Occipital lobe (tissue), 2 donors: ENCODE results near the gene DPYSL4. TPM values are rescaled to one million over a fixed set of nuclear protein-coding genes. Genes with fewer than 3 reads are reported as not detected.

Experiments
- DNase-seq: peaks from one replicate; lab custom pipeline; 2025; lab: John Stamatoyannopoulos, UW
- total RNA-seq: library from RNA; depleted of rRNA; stranded (reverse); fragments of >200 nt; gene quantifications from one replicate; pipeline ENCODE4 v1.2.3, GENCODE V29; 2014

Gene DPYSL4
- total RNA-seq, 1 donor from 2014 or later = 40.6 TPM

DNA sequence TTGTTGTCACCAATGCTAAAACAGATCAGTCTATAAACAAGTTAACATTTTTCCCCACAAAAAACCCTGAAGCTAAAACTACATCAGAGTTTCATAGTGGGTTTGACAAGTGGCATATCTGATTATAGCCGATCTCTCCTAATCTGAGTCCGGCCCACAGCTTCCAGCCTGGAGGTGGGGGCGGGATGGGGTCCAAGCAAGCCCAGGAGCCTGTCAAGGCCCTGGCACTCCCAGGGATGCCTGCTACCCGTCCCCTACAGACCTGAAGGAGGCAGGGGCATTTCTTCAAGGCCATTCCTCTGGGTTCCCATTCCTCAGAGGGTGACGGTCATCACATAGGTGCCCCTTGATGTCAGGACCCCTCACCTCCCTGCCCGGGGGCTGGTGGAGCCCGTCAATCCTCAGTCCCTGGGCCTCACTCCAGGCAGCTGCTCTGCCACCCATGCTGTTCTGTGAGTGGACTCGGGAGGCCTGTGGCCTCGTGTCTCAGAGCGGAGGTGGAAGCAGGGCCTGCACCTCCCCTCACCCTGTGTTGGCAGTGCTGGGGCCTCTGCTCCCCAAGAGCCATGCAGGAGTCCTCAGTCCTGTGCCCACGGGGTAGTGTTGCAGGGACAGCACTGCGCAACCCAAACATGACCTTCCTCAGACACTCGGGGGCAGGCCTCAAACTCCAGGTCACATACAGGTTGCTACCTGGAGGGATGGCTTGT lies 8.8 kb downstream of the DPYSL4 start:
- no peak for DNase-seq

DNA sequence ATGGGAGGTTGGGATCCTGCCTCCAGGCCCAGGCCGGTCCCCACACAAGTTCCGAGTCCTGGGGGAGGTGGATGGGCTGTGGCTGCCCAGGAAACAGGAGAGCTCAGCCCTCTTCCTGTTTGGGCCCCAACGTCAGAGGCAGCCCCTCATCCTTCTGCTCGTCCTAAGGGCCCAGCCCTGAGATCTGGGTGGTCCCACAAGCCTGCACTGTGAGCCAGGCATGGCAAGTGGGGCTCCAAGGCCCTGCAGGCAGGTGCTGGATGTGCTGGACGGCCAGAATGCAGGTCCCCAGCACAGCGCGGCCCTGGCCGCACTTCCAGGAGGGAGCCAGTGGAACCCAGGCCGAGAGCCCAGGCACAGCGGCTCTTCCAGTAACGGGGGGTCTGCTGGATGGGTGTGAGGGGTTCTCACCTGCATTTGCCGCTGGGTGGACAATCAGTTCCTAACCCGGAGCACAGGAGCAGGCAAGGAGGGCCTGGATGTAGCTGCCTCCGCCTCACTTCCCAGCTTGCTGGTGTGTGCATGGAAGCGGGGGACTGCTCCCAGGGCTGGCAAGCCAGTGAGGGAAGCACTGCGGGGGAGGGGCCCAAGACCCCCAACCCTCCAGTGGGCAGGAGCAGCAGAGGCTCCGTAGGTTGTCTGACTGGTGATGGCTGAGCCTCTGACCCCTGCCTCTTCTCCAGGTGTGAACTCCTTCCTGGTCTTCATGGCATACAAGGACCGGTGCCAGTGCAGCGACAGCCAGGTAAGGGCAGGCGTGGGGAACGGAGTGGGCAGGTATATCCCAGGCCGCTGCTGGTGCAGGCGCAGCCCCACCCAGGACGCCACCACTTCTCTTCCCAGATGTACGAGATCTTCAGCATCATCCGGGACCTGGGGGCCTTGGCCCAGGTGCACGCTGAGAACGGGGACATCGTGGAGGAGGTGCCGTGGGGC lies 9.7 kb downstream of the DPYSL4 start:
- no peak for DNase-seq

DNA sequence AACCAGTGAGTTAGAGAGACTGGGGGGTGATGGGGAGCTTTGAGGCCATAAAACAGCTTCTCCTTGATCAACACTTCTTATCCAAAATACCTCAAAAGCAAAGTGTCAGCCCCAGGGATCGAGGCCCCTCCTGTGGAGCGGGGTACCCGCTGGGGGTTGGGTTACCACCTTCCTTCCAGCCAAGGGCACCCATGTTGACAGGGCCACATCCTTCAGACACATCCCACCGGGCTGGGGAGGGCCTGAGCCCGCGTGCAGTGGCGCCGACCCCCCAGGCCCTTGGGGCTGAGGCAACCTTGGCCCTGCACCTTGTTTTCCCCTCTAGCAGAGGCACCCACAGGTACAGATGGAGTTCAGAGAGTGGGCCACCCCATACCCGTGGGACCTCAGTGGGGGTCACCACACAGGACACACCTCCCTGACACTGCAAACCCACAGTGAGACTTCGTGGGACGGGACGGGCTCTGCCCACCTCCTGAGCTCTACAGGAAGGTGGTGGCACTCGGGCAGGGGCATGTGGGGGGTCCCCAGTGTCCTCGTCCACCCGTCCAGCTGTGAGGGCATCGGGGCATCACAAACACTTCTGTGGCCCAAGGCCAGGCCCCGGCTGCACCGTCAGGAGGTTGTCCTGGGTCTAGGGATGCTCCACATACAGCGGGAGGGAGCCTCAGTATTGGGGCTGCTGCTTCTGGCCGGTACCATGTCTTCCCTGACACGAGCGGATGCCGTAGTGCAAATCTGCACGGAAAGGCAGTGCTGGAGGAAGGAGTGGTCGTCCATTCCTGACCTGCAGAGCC lies 10.7 kb downstream of the DPYSL4 start:
- no peak for DNase-seq

DNA sequence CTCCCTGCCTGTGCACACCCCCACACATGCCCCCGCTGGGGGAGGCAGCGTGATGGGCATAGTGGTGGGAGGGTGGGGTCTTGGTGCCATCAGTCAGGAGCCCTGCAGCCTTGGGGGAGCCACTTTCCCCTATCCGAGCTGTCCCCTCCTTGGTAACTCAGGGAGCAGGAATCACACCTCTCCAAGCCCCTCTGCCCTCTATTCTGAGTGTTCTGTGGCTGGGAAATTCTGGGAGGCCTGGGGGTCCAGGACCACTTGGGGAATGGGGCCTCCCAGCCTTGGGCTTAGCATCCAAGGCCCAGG lies 11.3 kb downstream of the DPYSL4 start:
- DNase-seq = no peak

DNA sequence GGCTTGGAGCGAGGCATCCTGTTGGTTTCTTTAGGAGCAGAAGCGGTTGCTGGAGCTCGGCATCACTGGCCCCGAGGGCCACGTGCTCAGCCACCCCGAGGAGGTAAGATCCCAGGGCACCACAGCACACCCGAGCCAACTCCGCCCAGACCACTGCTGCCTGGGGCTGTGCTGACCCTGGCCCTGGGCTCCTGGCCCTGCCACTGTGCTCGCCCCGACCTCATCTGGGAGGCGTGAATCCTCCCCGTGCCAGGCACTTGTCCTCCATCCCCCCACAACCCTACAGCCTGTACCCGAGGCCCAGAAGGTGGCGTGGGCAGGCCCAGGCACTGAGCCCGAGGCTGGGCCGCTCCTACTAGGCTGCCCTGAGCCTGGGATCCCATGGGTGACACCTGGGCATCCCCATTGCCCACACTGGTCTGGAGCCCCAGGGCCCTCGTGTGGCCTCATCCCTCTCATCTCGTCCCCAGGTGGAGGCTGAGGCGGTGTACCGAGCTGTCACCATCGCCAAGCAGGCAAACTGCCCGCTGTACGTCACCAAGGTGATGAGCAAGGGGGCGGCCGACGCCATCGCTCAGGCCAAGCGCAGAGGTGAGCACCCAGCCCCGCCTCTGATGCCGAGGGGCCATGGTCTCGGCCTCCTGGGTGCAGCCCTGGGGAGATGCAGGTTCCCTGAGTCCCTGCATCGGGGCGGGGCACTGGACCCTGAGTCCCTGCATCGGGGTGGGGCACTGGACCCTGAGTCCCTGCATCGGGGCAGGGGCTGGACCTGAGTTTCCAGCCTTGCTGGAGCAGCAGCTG lies 11.8 kb downstream of the DPYSL4 start:
- no peak for DNase-seq

DNA sequence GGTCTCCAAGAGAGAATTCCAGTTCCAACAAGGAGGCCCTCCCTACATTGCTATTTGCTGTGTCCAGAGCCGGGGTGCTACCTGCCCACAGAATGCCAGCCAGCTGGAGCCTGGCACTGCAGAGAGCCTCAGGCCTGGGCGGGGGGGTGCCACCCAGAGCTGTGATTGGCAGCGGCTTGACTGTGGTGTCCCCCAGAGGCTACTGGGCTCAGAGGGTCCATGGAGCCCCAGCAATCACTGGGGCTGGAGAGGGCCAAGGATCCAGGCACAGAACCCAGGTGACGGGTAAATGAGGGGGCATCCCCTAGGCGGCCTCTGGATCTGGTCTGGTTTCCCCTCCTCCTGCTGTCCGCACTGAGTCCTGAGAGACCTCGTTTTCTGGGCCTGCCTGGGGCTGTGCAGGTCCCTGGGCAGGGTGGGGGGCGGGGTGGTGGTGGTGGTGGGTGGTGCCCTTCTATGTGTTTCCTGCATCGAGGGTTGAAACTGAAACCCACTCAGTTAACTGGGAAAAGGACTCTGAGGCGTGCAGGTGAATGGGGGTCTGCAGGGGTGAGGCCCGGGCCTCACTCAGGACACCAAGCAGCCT lies 12.6 kb downstream of the DPYSL4 start:
- DNase-seq = no peak

DNA sequence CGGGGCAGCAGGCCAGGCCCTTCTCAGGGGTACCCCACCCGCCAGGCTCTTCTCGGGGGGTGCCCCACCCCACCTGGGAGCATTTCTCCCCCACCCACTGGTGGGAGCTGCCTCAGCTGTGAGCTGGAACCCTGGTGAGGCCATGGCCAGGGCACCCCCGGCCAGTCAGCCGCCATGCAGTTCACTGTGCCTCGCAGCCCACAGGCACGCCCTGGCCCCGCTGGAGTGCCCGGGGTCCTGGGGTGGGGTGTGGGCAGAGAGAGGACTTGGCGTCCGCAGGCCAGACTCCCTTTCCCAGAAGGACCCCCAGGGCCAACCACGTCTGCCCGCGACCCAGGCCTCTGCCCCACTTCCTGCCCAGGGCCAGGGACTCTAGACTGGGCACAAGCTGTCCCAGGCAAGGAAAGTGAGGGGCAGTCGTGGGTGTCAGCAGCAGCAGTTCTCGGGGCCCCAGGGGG lies 13.1 kb downstream of the DPYSL4 start:
- DNase-seq = no peak

DNA sequence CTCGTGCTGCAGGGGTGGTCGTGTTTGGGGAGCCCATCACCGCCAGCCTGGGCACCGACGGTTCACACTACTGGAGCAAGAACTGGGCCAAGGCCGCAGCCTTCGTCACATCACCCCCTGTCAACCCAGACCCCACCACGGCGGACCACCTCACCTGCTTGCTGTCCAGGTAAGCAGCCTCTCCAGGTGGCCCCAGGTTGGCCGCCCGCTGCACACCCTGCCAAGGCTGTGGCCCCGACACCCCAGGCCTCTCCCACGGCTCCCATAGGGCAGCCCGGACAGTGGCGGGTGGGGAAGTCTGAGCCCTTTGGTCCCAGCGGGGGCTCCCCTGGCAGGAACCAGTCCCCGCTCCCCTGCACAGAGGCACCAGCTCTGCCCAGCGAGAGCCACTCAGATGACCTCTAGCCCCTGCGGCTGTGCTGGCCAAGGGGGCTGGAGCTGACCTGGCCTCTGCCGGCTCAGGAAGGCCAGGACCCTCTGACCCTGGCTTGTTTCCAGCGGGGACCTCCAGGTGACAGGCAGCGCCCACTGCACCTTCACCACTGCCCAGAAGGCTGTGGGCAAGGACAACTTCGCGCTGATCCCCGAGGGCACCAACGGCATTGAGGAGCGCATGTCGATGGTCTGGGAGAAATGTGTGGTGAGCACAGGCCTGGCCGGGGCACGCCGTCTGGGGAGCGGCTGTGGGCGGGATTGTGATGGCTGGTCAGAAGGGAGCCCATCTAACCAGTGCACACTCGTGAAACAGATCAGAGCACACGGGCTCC lies 13.8 kb downstream of the DPYSL4 start:
- DNase-seq = no peak

DNA sequence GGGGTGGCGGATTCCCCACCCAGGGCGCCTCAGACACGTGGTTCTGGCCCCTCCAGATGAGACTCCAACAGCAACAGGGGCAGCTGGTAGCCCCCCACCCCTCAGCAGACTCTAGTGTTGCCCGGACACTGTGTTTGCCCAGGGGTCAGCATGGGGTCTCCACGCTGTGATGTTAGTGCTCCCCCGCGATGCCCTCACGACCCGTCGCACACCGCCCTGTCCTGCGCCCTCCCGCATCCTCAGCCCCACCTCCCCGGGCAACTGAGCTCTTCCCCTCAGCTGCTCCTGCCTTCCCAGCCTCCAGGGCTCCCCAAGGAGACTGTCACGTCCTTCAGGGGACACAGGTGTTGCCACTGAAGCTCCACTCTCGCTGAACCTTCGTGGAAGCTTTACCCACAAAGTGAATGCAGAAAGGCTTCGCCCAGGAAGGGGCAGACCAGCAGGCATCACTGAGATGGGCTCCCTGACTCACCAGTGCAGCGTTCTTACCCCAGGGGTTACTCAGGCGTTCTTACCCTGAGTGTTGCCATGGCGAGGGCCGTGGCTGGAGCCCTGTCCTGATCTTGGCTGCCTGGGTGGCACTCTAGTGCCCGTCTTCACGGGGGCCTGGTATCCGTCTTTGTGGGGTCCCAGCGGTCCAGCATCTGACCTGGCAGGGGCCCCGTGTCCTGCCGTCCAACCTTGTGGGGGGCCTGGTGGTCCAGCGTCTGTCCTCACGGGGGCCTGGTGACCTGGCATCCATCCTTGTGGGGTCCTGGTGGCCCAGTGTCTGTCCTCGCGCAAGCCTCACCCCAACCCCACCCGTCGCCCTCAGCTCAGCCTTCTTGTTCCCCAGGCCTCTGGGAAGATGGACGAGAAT lies 14.6 kb downstream of the DPYSL4 start:
- DNase-seq = no peak

DNA sequence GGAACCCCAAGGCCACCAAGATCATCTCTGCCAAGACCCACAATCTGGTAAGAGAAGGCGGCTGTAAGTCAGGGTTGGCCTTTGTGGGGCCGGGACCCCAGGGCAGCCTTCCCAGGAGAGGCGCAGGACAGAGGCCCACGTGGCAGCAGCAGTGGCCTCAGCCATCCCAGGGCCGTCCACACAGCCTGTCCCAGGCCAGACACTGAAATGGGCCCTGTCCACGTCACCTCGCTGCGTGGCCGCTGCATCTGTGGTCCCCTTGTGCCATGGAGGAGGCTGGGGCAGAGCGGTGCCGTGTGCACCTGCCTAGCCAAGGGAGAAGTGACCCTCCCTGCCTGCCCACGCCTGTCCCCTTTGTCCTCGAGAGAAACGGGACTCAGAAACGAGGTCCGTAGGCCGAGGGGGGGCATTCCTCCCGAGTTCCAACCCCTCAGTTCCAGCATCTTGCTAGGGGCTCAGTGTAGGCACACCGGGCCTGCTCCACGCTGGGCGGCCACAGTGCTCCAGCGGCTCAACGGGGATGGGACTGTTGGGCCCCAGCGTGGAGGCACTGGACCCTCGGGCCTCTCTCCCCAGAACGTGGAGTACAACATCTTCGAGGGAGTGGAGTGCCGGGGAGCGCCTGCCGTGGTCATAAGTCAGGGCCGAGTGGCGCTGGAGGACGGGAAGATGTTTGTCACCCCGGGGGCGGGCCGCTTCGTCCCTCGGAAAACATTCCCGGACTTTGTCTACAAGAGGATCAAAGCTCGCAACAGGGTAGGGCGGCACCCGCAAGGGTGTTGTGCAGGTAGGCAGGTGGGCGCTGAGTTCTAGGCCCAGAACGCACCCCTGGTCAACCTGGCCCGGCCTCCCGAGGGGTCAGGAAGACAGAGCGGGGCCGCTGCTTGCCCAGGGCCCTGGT lies 15.6 kb downstream of the DPYSL4 start:
- no peak for DNase-seq

DNA sequence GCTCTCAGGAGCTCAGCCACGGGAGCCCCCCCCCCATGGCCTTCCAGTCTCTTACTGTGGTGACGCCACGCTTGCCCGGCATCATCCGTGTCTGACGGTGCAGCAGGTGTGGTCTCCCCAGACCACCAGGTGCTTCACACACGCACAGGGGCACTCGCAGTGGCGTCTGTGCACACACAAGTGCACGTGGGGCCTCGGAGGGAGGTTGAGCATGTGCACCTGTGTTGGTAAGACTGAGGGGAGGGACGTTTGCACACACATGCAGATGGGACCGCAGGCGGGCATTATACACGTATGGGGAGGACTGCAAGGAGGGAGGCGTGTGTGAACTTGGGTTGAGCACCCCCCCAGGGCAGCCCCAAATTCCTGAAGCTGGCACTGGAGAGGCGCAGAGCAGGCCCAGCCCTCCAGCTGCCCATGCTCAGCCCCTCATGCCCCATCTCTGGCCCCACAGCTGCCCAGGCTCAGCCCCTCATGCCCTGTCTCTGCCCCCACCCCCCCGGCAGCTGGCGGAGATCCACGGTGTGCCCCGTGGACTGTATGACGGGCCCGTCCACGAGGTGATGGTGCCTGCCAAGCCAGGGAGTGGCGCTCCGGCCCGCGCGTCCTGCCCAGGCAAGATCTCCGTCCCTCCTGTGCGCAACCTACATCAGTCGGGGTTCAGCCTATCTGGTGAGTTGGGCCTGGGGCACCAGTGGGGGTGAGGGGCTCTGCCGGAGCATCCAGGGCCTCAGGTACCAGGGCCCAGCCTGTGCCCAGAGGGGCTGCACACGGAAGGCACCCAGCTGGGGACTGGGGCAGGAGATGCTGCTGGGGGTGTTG lies 16.7 kb downstream of the DPYSL4 start:
- DNase-seq = no peak

DNA sequence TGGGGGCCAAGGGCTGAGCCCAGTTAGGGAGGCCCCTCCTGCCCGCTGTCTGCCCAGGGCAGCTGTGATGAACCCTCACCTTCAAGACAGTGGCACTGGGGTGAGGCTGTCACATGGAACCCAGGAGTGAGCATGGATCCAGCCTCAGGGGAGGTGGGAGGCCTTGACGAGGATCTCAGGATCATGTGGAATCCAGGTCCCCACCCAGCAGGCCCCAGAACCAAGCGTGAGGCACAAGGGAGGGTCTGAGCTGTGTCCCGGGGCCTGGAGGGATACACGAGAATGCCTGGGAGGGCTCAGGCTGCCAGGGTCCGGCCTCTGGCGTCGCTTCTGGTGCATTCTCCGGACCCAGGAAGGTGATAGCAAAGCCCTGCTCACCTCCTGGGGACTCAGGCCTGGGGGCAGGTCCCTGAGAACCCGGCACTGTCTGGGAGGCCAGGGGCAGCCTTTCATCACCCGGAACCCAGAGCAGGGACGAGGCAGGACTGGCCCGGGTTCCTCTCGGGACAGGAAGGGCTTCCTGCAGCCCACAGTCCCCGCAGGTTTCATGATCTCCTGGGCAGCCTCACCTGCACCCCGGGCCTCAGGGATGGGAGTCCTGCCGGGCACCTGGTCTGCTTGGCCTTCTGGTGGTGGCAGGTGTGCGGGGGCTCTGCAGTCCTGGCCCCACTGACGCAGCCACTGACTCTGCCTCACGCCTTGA lies 17.5 kb downstream of the DPYSL4 start:
- DNase-seq = no peak

DNA sequence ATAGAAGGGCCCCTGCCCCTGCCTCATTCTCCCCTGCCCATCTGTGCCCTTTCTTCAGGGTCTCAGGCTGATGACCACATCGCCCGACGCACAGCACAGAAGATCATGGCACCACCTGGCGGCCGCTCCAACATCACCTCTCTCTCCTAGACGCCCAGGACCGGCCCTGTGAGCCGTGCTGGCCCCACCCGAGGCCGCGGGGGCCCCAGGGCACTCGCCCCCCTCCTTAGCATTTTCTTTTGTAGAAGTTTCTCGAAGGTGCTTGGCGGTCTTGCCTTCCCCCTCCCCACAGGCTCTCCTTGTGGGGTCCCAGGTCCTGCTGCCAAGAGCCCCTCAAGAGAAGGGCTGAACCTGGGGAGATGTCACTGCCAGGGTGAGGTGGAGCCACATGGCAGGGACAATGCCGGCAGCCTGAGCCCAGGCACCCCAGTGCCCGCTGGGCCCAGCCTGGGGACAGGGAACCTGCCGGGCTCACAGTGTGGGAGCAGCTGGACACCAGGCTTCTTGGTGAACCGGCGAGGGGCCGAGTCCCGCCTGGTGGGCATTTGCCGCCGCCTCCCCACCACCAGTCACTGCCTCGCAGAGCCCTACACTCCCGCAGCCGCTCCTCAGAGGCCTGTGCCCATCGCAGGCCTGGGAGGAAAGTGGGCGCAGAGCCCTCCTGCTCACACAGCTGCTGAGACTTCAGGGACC lies 18.2 kb downstream of the DPYSL4 start:
- no peak for DNase-seq

DNA sequence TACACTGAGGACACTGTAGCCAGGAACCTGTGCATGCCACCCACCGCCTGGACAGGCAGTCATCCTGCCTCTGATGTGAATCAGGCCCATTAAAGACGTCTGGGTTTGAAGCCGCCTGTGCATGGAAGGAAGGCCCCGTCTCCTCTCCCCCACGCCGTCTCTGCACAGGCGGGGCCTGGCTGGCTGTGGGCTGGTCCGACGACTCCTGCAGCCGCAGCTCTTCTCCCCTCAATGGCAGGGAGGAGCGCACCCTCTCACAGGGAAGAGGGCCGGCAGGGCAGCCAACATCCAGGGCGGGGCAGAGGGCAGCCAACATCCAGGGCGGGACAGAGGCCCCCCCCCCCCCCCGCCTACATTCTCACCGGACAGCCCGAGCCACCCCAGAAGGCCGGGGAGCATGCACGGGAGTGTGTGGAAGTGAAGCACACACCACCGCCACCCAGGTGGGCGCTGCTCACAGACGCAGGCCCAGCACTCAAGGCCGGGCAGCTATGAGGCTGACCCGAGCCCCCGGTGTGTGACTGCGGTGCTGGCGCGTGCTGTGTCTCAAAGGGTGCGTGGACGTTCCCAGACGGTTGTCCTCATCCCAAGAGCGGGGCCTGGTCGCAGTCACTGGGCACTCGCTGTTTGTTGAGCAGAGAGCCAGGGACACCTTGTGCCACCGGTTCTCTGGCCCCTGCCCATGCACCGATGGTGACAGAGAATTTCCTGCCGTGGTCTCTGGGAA lies 19.1 kb downstream of the DPYSL4 start:
- no peak for DNase-seq

DNA sequence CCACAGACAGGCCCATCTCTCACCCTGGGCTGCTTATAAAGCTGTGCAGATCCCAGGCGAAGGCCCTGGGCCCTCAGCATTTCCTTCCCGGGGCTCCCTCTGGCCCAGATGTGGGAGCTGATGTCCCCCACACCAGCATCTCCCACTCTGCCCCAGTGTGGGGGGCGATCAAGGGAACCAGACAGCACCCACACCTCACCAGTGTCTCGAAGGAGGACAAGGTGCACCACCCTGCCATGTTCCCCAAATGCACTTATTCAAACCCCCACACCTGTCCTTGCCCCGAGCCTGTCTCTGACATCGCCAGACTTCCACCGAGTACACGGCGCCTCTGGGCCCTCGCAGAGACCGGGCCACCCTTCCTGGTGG lies 19.6 kb downstream of the DPYSL4 start:
- DNase-seq = no peak
